Adipose tissue (tissue), 3 donors: ENCODE results near the gene SFMBT1. TPM values are rescaled to one million over a fixed set of nuclear protein-coding genes. Genes with fewer than 3 reads are reported as not detected.

Experiments used
- H3K27ac ChIP-seq: one replicate; pipeline ENCODE4 v1.5.1; 2013; ENCODE audit warnings: low read depth, low read length
- WGBS, 3 donors: extraction: QIAGEN DNeasy Blood & Tissue Kit; methylation state at CpG; one replicate each; pipeline ENCODE4 v1.1.7; 2013; 5-methylcytosine and 5-hydroxymethylcytosine counted together
- polyA plus RNA-seq, 3 donors: library from polyadenylated mRNA; stranded (reverse); fragments of 200-250 nt; gene quantifications; one replicate each; pipeline ENCODE4 v1.2.3, GENCODE V29; 2013
- donor health status: healthy with polysubstance abuse.
- donor health status: Bipolar disorder and iron deficiency.
- donor health status: healthy.

SFMBT1 gene
- polyA plus RNA-seq, 3 donors, result 1.9 to 5.2 (median 3.1) TPM

DNA sequence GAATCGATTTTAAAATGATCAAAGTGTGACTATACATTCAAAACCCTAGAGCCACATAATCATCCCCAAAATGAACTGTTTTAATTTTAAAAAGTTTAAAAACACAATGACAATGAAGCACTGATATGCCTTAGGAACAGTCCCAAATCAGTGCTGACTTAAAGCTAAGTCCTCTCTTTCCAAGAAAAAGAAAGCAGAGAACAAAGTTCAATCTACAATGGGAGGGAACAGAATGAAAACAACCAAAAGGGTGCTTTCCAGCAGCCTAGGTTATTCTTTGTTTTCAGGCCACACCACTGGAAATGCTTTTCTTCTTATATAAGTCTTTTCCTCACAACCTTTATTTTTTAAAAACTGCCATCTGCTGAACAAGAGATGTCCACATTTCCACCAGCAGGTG, 141.3 kb downstream of the SFMBT1 start:
- no peak overlapping the region for H3K27ac ChIP-seq
- WGBS, 3 donors, result 55 to 94% (median 86%) methylated on average over 1 of the region's 1 CpG

- H3K27ac ChIP-seq, result no peak overlapping the region
- 75 to 91% (median 90%) methylated on average over 3 of the region's 3 CpGs for WGBS, 3 donors
These were observed 141.9 kb downstream of the SFMBT1 start for GRCh38 chr3:52904000-52904399.

GRCh38 chr3:52897130-52898122, 148.4 kb downstream of the SFMBT1 start, which contains the start of gene STIMATE:
STIMATE (minus strand) TSS chr3:52897548; CDS start chr3:52897450, 98 bp downstream.
- WGBS, 3 donors, result 0 to 1% (median 1%) methylated on average over 73 to 85 of the region's 85 CpGs
- no peak within 1 kb of the TSS for H3K27ac ChIP-seq

- WGBS, 3 donors, result 6 to 8% (median 6%) methylated on average over 9 of the region's 9 CpGs
- no peak overlapping the region for H3K27ac ChIP-seq
These were observed 149.3 kb downstream of the SFMBT1 start for GRCh38 chr3:52896613-52897012.

- WGBS, 3 donors, result 14 to 21% (median 15%) methylated on average over 3 of the region's 3 CpGs
- no peak overlapping the region for H3K27ac ChIP-seq
These were observed 149.7 kb downstream of the SFMBT1 start for GRCh38 chr3:52896151-52896550.

- 61 to 67% (median 65%) methylated on average over 5 of the region's 5 CpGs for whole genome bisulfite sequencing, 3 donors
These were observed 150.5 kb downstream of the SFMBT1 start for GRCh38 chr3:52895418-52895817.

GRCh38 chr3:52894756-52895155, 151.1 kb downstream of the SFMBT1 start:
- H3K27ac ChIP-seq, result no peak overlapping the region

More at GRCh38 chr3:52895418-52895817, 150.5 kb downstream of the SFMBT1 start:
- H3K27ac ChIP-seq, result no peak overlapping the region

GRCh38 chr3:52893723-52894122, 152.2 kb downstream of the SFMBT1 start:
- 31 to 50% (median 46%) methylated on average over 4 of the region's 4 CpGs for WGBS, 3 donors
- H3K27ac ChIP-seq, result no peak overlapping the region

More at GRCh38 chr3:52894756-52895155, 151.1 kb downstream of the SFMBT1 start:
- WGBS, 3 donors, result 72 to 81% (median 80%) methylated on average over 10 of the region's 10 CpGs

DNA sequence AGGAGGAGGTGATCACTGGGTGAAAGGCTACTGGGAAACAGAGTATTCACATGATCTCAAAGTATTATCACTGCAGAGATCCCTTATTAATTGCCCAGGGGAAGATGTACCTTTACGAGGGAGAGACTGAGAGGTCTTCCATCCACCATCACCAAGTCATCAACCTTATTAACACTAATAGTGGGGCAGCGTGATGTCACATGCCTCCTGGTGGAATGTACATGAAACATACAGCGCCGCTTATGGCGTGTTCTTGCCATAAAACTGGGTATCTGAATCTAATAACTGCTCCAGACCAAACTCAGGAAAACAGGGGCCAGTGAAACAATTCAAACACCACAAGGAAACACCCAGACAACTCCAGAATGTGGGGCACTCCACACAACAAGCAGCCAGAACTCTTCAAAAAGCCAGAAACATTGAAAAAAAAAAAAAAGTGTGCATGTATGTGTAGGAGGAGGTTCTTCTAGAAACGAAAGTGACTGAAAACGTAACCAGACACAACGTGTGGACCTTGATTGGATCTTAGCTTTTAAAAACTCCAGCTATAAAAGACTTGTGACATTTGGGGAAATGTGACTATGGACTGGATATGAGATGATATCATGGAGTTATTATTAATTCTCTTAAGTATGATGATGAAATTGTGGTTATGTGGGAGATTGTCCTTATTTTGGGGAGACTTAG, 153.1 kb downstream of the SFMBT1 start:
- no peak overlapping the region for H3K27ac ChIP-seq
- 63 to 71% (median 71%) methylated on average over 8 of the region's 8 CpGs for WGBS, 3 donors

GRCh38 chr3:52892290-52892624, 153.6 kb downstream of the SFMBT1 start:
- 54 to 79% (median 61%) methylated on average over 5 of the region's 5 CpGs for WGBS, 3 donors
- H3K27ac ChIP-seq, result no peak overlapping the region

- H3K27ac ChIP-seq, result no peak overlapping the region
- 59 to 69% (median 68%) methylated on average over 2 of the region's 2 CpGs for WGBS, 3 donors
These were observed 154.2 kb downstream of the SFMBT1 start for GRCh38 chr3:52891615-52892081.

- WGBS, 3 donors, result 45 to 73% (median 71%) methylated on average over 9 of the region's 9 CpGs
- no peak overlapping the region for H3K27ac ChIP-seq
These were observed 154.7 kb downstream of the SFMBT1 start for GRCh38 chr3:52891164-52891563.

GRCh38 chr3:52890735-52891134, 155.1 kb downstream of the SFMBT1 start:
- no peak overlapping the region for H3K27ac ChIP-seq
- WGBS, 3 donors, result 88 to 93% (median 90%) methylated on average over 5 of the region's 5 CpGs

DNA sequence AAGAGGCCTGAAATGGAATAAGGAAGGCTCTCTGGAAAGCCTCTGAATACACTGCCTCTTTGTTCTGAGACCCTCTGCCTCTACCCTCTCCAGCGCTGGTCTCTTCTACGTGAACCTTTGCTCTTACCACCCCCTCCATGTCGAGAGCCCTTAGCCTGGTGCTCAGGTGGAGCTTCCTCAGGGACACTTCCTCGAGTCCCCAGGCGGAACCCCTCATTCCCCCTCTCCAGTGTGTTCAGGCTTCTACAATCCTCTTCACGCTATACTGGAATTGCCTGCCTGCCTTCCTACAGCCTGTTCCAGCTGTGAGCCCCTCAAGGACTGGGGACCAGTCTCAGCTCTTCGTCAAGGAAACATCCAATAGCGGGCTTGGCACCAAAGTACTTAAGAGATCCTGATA, 156.0 kb downstream of the SFMBT1 start:
- H3K27ac ChIP-seq, result no peak overlapping the region

GRCh38 chr3:52887166-52887565, 158.7 kb downstream of the SFMBT1 start:
- H3K27ac ChIP-seq, result no peak overlapping the region
- WGBS, 3 donors, result 85 to 93% (median 92%) methylated on average over 4 of the region's 4 CpGs

More for the DNA sequence above, 156.0 kb downstream of the SFMBT1 start:
- 81 to 95% (median 91%) methylated on average over 8 of the region's 8 CpGs for WGBS, 3 donors

GRCh38 chr3:52886049-52886730, 159.7 kb downstream of the SFMBT1 start:
- 53 to 88% (median 85%) methylated on average over 5 of the region's 5 CpGs for WGBS, 3 donors
- no peak overlapping the region for H3K27ac ChIP-seq

DNA sequence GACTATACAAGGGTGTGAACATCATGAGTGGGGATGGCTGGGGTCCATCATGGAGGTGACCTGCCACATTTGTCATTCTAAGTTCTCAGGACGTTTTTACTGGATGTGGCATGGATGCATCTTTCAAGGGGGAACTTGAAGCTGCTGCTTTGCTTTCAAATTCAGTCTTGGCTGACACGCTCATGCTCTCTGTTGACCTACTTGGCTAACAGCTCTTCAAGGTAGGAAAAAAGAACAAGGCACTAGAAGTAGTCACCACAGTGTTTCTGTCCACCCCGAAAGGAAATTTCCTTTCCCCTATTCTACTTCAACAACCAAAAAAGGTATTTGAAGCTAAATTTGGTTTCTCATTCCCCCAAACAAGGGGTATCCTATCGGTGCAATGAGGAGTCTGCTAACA, 163.5 kb downstream of the SFMBT1 start:
- no peak overlapping the region for H3K27ac ChIP-seq
- WGBS, 3 donors, result 85 to 96% (median 93%) methylated on average over 4 of the region's 4 CpGs

GRCh38 chr3:52881871-52882270, 164.0 kb downstream of the SFMBT1 start:
- no peak overlapping the region for H3K27ac ChIP-seq
- 68 to 79% (median 79%) methylated on average over 4 of the region's 4 CpGs for WGBS, 3 donors

DNA sequence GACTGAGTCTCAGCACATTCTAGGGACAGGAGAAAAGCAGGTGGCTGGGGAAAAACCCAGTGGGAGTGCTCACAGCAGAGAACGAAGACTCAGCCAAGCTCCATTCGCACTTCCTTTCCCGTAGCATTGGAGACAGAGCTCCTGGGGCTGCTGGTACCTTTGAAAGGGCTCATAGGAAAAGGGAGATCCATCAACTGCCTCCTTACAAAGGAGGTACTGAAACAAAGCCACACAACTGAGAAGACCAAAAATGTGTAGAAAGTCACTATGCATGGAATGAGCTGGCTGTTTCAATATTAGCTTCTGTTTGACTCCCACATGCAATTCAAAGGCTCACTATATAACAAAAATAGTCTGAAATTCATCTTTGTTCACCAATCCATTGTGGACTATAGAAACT, 165.4 kb downstream of the SFMBT1 start:
- no peak overlapping the region for H3K27ac ChIP-seq
- 88 to 92% (median 90%) methylated on average over 3 of the region's 3 CpGs for WGBS, 3 donors
